Retina (tissue), 1 donor: ENCODE measurements around the gene VPS37B.

Experiments used
- DNase-seq: peaks from one replicate; pipeline ENCODE4 v3.0.0-alpha.2; 2016

The VPS37B gene

DNA sequence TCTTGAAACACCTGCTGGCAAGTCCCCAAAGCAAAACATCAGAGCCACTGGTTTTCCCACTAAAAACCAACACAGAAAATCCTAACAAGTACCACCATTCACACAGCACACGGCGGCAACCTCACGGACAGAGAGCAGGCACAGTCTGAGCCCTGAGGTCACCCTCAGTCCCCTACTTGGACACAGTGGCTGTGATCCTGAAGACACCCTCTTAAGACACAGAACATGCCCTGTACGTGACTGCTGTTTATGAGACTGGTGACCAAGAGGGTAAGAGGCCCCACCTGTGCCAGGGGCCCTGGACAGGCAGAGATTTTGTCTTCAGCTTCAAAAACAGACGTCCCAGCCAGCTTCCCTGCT is 31.1 kb downstream of the VPS37B start:
- no peak for DNase-seq

- DNase-seq, result no peak
Measured at GRCh38 chr12:122862872-122863701, 32.8 kb downstream of the VPS37B start.

DNA sequence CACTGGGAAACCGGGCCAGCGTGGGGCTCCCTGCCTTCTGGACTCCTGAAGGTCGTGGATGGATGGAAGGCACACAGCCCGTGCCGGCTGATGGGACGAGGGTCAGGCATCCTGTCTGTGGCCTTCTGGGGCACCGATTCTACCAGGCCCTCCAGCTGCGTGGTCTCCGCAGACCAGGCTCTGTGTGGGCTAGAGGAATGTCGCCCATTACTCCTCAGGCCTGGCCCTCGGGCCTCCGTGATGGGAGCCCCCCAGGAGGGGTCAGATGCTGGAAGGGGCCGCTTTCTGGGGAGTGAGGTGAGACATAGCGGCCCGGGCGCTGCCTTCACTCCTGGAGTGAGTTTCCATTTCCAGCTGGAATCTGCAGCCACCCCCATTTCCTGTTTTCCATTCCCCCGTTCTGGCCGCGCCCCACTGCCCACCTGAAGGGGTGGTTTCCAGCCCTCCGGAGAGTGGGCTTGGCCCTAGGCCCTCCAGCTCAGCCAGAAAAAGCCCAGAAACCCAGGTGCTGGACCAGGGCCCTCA is 33.8 kb downstream of the VPS37B start:
- no peak for DNase-seq

- no peak for DNase-seq
Measured at GRCh38 chr12:122861587-122861970, 34.3 kb downstream of the VPS37B start.

DNA sequence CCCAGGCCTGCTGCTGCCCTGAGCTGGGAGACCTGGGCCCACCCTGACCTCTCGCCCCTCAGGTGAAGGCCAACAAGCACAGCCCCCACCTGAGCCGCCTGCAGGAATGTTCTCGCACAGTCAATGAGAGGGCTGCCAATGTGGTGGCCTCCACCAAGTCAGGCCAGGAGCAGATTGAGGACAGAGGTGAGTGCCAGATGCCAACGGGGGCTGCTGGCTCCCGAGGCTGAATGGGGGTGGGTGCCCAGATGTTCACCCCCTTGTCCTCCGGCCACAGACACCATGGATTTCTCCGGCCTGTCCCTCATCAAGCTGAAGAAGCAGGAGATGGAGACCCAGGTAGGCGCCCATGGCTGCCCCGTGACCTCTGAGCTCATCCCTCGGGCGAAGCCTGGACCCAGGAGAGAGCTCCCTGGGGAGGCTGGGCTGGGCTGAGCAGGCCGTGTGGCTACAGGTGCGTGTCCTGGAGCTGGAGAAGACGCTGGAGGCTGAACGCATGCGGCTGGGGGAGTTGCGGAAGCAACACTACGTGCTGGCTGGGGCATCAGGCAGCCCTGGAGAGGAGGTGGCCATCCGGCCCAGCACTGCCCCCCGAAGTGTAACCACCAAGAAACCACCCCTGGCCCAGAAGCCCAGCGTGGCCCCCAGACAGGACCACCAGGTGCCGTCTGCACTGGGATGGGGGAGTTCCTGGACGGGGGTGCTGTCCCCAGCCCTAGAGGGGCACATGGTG is 34.9 kb downstream of the VPS37B start:
- no peak for DNase-seq

GRCh38 chr12:122860040-122860853 is 35.7 kb downstream of the VPS37B start:
- DNase-seq, result peak; percentile 80

DNA sequence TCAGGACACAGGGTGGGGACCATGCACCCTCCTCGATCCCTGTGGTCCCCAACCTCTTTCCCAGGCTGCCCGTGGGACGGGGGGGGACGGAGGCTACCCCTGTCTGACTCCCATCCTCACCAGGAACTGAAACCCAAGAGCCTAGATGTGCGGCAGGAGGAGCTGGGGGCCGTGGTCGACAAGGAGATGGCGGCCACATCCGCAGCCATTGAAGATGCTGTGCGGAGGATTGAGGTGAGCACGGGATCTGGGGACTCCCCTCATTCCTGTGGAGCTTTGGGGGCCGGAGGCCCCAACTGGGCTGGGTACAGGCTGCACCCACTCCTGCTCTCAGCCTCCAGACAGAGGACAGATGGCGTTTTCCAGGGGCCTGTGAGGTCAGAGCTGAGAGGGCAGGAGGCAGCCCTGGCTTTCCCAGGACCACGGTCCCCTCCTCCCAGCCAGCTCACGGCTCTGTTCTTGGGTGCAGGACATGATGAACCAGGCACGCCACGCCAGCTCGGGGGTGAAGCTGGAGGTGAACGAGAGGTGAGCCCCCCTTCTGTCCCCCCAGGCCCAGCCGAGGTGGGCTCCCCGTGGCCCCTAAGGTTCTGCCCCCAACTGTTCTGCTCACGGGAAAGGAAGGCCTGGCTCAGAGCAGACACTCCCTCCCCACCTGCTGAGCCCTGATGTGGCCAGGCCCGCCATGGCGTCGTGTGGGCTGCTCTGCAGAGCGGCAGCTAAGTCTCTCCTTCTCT is 36.5 kb downstream of the VPS37B start:
- DNase-seq, result no peak

DNA sequence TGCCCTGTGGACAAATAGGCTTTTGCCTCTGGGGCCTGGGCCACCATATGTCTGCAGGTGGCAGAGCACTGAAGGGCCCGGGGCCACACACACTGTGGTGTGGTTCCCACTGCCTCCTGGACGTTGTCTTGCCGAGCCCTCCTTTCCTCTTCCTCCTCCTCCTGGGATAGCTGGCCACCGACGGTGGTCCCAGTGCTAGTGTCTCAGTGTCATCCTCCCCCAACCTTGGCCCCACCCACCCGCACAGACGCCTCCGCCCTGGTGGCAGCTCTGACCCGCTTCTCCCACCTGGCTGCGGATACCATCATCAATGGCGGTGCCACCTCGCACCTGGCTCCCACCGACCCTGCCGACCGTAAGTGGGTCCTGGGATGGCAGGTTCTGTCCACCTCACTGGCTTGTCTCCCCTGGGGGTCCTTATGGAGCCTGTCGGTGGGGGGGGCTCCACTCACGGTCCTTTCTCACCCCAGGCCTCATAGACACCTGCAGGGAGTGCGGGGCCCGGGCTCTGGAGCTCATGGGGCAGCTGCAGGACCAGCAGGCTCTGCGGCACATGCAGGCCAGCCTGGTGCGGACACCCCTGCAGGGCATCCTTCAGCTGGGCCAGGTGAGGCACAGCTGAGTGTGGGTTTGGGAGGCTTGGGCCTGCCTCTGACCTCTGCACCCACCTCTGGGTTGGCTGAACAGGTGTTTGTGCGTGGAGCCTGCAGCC is 37.2 kb downstream of the VPS37B start:
- DNase-seq, result no peak

GRCh38 chr12:122858171-122858570 is 37.8 kb downstream of the VPS37B start:
- no peak for DNase-seq

- no peak for DNase-seq
Measured at GRCh38 chr12:122856999-122857671, 38.8 kb downstream of the VPS37B start.

DNA sequence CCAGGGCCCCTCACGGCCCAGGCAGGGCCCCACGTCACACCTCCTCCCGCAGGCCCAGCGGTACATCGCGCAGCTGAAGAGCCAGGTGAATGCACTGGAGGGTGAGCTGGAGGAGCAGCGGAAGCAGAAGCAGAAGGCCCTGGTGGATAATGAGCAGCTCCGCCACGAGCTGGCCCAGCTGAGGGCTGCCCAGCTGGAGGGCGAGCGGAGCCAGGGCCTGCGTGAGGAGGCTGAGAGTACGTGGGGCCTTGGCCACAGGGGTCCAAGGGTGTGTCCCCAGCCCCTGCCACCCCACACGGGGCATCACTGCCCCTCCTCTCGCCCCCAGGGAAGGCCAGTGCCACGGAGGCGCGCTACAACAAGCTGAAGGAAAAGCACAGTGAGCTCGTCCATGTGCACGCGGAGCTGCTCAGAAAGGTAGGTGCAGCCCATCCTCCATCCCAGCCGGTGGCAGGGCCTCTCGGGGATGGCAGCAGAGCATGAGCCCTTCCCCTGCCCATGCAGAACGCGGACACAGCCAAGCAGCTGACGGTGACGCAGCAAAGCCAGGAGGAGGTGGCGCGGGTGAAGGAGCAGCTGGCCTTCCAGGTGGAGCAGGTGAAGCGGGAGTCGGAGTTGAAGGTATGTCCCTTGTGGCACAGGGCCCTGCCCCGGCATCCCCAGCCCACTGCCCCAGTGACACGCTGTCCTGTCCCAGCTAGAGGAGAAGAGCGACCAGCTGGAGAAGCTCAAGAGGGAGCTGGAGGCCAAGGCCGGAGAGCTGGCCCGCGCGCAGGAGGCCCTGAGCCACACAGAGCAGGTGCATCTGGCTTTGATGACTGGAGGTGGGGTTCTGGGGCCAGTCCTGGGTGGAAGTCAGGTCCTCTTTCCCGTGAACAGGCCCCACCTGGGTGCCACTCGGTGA is 39.7 kb downstream of the VPS37B start:
- no peak for DNase-seq

GRCh38 chr12:122855071-122855829 is 40.7 kb downstream of the VPS37B start:
- no peak for DNase-seq

DNA sequence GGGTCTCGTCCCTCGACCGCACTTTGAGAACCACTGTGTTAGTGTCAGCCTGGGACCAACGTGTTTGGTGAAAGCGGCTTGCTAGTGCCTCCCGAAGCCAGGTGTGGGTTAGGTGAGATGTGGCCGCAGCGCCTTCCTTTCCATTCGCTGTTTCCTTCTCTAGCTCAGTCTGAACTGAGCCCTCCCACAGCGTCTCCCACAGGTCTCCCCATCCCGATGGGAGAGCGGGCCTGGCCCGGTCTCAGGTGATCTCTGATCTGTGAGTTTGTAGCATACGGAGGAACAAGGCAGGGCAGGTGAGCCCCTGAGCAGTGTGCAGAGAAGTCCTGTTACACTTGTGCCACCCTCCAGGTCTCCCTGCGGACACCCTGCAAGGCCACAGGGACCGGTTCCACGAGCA is 41.4 kb downstream of the VPS37B start:
- no peak for DNase-seq

DNA sequence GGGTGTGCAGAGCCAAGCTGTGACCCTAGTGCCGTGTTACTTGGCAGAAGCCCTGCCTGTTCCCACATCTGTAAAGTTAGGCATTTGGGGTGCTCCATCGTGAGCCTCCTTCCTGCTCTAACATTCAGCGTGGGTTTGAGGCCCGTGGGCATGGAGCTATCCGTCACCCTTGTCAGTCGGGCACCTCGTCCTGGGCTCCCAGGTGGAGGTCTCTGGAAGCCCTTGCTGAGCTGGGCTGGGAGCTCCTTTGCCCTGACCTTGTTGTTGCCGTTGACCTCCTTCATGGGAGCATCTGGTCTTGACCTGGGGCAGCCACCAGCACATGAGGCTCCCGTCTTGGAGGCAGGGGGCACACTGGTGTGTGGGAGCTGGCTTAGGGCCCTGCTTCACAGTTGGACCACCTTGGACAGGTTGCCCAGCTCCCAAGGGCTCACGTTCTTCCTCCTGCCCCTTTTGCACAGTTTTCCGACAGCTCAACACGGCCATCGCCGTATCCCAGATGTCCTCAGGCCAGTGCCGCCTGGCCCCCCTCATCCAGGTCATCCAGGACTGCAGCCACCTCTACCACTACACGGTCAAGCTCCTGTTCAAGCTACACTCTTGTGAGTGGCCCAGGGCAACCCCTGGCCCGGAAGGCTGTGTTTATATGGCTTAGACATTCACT is 42.2 kb downstream of the VPS37B start:
- DNase-seq, result no peak

DNA sequence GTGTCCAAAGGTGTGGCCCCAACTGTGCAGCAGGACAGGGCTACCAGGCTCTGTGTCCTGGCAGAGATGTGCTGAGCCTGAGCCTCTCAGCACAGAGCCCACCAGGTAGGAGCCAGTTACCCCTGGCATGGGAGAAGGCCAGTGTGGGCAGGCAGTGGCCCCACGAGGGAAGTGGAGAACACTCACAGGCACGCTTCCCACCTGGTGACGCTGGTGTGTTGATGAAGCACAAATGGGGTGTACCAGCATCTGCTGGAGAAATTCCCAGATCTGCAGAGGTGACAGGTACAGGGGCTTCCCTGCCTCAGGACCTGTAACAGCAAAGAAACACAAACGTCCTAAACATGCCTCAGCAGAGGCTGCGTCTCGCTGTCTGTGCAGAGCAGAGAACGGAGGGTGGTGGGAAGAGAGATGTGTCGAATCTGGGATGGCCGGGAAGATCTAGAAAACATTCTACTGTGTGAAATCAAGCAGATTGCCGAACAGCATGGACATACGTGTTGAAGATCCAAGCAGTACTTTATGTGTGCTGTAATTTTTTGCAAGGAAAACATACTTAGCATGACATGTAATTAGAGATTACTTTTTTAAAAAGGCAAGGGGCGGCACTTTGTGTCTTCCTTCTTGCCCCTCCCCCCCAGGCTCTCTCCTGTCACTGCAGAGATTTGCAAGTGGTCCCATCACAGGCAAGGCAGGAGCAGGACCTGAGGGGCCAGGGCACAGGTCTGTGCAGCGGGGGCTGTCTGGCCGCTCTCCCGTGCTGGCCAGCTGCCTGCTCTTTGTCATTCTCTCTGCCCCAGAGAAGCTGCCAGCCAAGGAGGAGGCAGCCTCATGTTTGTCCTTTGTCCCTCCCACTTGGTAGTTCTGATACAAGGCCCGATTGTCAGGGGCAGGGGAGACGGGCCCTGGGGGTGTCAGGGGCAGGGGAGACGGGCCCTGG is 43.3 kb downstream of the VPS37B start:
- DNase-seq, result no peak

DNA sequence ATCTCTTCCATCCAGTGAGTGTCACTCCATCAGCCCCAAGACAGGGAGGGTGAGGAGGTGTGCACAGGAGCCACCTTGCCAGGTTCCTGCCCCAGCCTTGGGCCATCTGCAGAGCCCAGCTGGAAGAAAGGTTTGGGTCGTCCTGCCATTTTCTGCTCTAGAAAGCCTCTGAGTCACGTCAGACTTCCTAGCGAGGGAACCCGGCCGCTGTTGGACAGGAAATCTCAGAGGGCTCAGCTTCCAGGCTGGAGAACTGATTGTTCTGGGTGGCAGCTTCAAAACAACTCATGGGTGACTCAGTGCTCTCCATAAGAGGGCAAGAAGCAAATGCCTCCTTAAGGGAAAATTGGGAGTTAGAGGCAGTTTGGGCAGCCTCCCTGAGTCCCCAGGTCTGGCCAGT is 44.1 kb downstream of the VPS37B start:
- DNase-seq, result no peak

GRCh38 chr12:122850695-122851350 is 45.1 kb downstream of the VPS37B start:
- no peak for DNase-seq
